ENCODE measurements around the gene MMRN2. TPM values are rescaled to one million over a fixed set of nuclear protein-coding genes. Genes with fewer than 3 reads are reported as not detected.
A peak's percentile ranks its signal among the peaks of the same experiment; 100 is the strongest.

The MMRN2 gene
- total RNA-seq, 2 donors from 2014 or later: 16.8 to 17.4 TPM

DNA sequence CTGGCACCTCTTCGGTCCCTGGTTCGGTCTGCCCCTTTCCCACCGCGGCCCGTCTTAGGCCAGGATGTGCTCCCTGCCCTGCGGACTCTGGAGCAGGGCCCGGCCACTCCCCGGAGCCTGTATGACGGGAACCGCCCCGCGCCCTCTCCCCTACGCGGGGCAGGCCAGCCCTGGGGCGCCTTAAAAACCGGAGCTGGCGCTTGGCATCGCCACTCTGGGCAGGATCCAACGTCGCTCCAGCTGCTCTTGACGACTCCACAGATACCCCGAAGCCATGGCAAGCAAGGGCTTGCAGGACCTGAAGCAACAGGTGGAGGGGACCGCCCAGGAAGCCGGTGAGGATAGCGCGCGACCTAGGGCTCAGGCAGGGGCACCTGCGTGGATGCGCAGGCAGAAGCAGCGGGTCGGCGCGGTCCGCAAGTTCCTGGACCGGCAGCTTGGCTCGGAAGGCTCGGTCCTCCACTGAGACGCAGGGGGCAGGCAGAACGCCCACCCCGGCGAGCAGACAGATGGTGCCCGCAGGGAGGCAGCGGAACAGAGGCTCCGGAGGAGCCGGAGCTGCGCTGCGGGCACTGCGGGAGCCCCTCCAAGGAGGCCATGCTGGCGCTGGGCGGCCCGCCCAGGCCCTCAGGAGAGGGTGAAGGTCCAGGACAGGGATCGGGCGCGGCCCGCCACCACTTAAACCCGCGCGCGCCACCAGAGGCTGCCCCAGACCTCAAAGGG is 11.0 kb upstream of the MMRN2 start, which contains the start of gene ADIRF:
Gene ADIRF, plus strand, starts transcription at position 212 of the 723 bp plus-strand sequence. Its CDS starts 63 bp downstream, at position 275.
- H3K4me1 ChIP-seq: peaks cover 56% of the 10 kb centered on the region
- no peak within 1 kb of the TSS for H3K4me3 ChIP-seq
- 31 to 46% methylated on average over 20 to 53 of the region's 59 CpGs for WGBS, 2 donors
- intact Hi-C loops (cut with DNase I): no loop called here
- DNase-seq (peak in 3 of 4 donors; percentile 59 to 75 (median 72)), ATAC-seq (no peak)
- peak; percentile 22 to 69 (median 36) for TF ChIP-seq POLR2A (IDR thresholded peaks at IDR 0.05)
- TF ChIP-seq, protein P1, sequence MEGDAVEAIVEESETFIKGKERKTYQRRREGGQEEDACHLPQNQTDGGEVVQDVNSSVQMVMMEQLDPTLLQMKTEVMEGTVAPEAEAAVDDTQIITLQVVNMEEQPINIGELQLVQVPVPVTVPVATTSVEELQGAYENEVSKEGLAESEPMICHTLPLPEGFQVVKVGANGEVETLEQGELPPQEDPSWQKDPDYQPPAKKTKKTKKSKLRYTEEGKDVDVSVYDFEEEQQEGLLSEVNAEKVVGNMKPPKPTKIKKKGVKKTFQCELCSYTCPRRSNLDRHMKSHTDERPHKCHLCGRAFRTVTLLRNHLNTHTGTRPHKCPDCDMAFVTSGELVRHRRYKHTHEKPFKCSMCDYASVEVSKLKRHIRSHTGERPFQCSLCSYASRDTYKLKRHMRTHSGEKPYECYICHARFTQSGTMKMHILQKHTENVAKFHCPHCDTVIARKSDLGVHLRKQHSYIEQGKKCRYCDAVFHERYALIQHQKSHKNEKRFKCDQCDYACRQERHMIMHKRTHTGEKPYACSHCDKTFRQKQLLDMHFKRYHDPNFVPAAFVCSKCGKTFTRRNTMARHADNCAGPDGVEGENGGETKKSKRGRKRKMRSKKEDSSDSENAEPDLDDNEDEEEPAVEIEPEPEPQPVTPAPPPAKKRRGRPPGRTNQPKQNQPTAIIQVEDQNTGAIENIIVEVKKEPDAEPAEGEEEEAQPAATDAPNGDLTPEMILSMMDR (IDR thresholded peaks at IDR 0.05): no peak
- peak within 1 kb of the TSS; percentile 18 to 99 (median 93) for H3K27ac ChIP-seq
- H3K27me3 ChIP-seq: no peaks in the 10 kb centered on the region
- H3K9me3 ChIP-seq: no peaks in the 10 kb centered on the region
- H3K36me3 ChIP-seq (replicated peaks in 1 of 2; ENCODE audit: insufficient read depth in 1 of 2, low read depth in 2 of 2): no peaks in the 10 kb centered on the region

DNA sequence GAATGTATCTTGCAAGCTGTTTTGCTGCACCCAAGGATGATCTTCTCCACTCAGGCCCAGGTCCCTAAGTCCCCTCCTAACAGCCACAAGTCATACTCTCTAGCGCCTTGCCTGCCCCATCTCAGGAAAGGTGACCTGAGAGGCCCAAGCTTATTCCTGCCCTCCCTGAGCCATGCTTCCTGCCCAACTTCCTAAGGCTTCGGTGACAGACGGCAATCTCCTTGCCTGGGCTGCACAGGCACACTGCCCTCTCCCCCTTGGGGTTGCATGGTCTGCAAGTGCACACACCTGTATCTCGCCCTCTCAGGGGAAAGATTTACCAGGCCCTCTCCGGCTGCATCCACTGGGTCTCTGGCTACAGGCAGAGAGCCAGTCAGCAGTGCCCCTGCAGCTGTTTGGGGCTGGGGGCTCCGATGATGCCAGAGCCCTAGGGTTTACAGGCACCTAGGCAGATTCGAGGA is 10.1 kb upstream of the MMRN2 start:
- no peak for TF ChIP-seq POLR2A (IDR thresholded peaks at IDR 0.05)
- TF ChIP-seq, protein P1 (IDR thresholded peaks at IDR 0.05): no peak
- H3K36me3 ChIP-seq (replicated peaks in 1 of 2; ENCODE audit: insufficient read depth in 1 of 2, low read depth in 2 of 2): no peaks in the 10 kb centered on the region
- 83 to 88% methylated on average over 4 to 7 of the region's 7 CpGs for WGBS, 2 donors
- H3K4me3 ChIP-seq: no peak overlapping the region
- H3K27me3 ChIP-seq: no peaks in the 10 kb centered on the region
- no peak for DNase-seq
- peak overlapping the region in 2 of 4 donors; percentile 95 to 99 for H3K27ac ChIP-seq
- ATAC-seq: no peak
- intact Hi-C loops (cut with DNase I): no loop called here
- no peaks in the 10 kb centered on the region for H3K9me3 ChIP-seq
- peaks cover 56% of the 10 kb centered on the region for H3K4me1 ChIP-seq

DNA sequence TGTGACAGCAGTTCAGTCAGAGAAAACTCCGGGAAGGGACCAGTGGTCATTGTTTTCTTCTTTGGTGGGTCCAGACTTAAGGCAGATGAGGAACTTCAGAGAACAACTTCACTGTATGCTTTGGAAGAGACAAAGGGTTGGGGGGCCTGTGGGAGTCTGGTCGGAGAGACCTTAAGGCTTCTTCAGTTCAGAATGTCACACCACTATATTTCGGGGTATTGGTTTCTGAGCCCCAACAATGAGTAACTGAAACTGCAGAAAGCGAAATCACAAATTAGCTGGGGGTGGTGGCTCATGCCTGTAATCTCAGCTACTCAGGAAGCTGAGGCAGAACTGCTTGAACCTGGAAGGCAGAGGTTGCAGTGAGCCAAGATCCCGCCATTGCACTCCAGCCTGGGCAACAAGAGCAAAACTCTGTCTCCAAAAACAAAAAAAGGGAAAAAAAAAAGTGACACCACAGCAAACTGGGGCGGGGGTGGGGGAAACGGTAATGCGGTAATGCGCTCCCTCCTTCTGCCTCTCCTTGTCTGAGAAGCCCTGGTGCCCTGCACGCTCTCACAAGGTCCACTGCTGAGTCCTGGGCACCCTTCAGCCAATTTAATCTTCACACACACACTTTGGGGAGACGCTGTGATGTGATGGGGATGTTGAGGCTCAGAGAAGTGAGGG is 8.7 kb upstream of the MMRN2 start:
- H3K36me3 ChIP-seq (replicated peaks in 1 of 2; ENCODE audit: insufficient read depth in 1 of 2, low read depth in 2 of 2): no peaks in the 10 kb centered on the region
- DNase-seq: no peak
- H3K4me3 ChIP-seq: no peak overlapping the region
- WGBS, 2 donors: 75 to 82% methylated on average over 11 of the region's 11 CpGs
- H3K27ac ChIP-seq: peak overlapping the region in 1 of 4 donors; percentile 58
- H3K9me3 ChIP-seq: no peaks in the 10 kb centered on the region
- no peak for ATAC-seq
- no peaks in the 10 kb centered on the region for H3K27me3 ChIP-seq
- intact Hi-C loops (cut with DNase I): no loop called here
- no peak for TF ChIP-seq POLR2A (IDR thresholded peaks at IDR 0.05)
- TF ChIP-seq, protein P1 (IDR thresholded peaks at IDR 0.05): no peak
- H3K4me1 ChIP-seq: peaks cover 46% of the 10 kb centered on the region

DNA sequence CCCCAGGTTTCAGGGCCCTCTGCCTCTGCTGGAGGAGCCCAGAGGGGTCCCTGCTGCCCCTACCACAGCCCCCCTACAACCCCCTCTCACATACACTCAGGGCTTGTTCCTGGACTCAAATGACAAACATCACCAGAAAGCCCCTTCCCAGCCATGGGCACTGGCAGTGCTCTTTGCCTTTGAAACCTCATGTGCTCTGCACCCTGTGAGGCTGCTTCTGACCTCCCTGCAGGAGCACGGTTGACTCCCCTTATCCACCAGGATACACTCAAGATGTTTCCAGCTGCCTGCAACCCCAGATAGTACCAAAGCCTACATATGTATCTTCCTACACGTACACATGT is 7.4 kb upstream of the MMRN2 start:
- no peak for DNase-seq
- no peak overlapping the region for H3K27ac ChIP-seq
- intact Hi-C loops (cut with DNase I): no loop called here

More for the DNA sequence above, 7.4 kb upstream of the MMRN2 start:
- Histone ChIP-seq H3K27me3 (no peaks in the 10 kb centered on the region), H3K4me1 (peaks cover 46% of the 10 kb centered on the region), H3K36me3 (replicated peaks in 1 of 2; ENCODE audit: insufficient read depth in 1 of 2, low read depth in 2 of 2) (no peaks in the 10 kb centered on the region), H3K4me3 (no peak overlapping the region), H3K9me3 (no peaks in the 10 kb centered on the region)
- TF ChIP-seq, protein P1 (IDR thresholded peaks at IDR 0.05): no peak
- TF ChIP-seq POLR2A (IDR thresholded peaks at IDR 0.05): no peak
- ATAC-seq: no peak
- 65 to 76% methylated on average over 2 of the region's 2 CpGs for WGBS, 2 donors

All from body of pancreas (tissue), 4 donors.